Measurements from ENCODE around the gene ECM2. TPM values are rescaled to one million over a fixed set of nuclear protein-coding genes. Genes with fewer than 3 reads are reported as not detected.

ECM2 gene
- total and polyA plus RNA-seq, 2 donors (not counting 1 experiment from before 2014, with no cell fraction given), result 6.8 to 17.2 TPM

- H3K79me2 ChIP-seq (ENCODE audit: control insufficient read depth, insufficient read depth, low read length), result no peaks in the 10 kb centered on the region
- no peak overlapping the region for H3K27ac ChIP-seq (ENCODE audit: insufficient read depth, low read length)
- H3K9me3 ChIP-seq (ENCODE audit: control insufficient read depth, insufficient read depth, low read depth, low read length), result no peaks in the 10 kb centered on the region
- H3K9ac ChIP-seq (ENCODE audit: insufficient read depth, low read length), result no peak overlapping the region
- H4K20me1 ChIP-seq (ENCODE audit: control insufficient read depth, extremely low read depth, insufficient read depth, low read length), result no peaks in the 10 kb centered on the region
- no peaks in the 10 kb centered on the region for H3K4me1 ChIP-seq (ENCODE audit: control insufficient read depth, extremely low read depth, insufficient read depth, low read length)
- no peaks in the 10 kb centered on the region for H3K27me3 ChIP-seq (ENCODE audit: control insufficient read depth, insufficient read depth, low read length)
- no peak for TF ChIP-seq CTCF (conservative IDR thresholded peaks at IDR 0.05 in 1 of 2, IDR thresholded peaks at IDR 0.05 in 1 of 2; ENCODE audit: low read depth in 1 of 2, low read length in 2 of 2)
- no peak for TF ChIP-seq EZH2 (IDR thresholded peaks at IDR 0.05; ENCODE audit: low read length, missing control alignments)
- no peak for DNase-seq (ENCODE audit: low read depth in 2 of 2)
- H3K36me3 ChIP-seq (ENCODE audit: control insufficient read depth, insufficient read depth, low read length), result no peaks in the 10 kb centered on the region
- H3K4me2 ChIP-seq (ENCODE audit: extremely low read depth, insufficient read depth, low read length), result no peak overlapping the region
- H3K4me3 ChIP-seq (replicated peaks in 1 of 4; ENCODE audit: control extremely low read depth in 1 of 4, insufficient read depth in 1 of 4, low read depth in 3 of 4, low read length in 4 of 4), result no peak overlapping the region
- no peak overlapping the region for H2AFZ ChIP-seq (ENCODE audit: low read length)
These were observed 89.3 kb downstream of the ECM2 start for GRCh38 chr9:92446536-92446935.

Other genes starting within 250 kb of the ECM2 start
- gene IARS1, start 242.3 kb downstream of the ECM2 start, total RNA-seq, result 538 and 595 TPM in 2 replicates
- 88.4 and 100 TPM in 2 replicates for gene IARS1, start 242.3 kb downstream of the ECM2 start, polyA plus RNA-seq
- gene NOL8, start 210.6 kb downstream of the ECM2 start, total RNA-seq, result 27.2 and 28.6 TPM in 2 replicates
- 20.0 and 20.5 TPM in 2 replicates for gene NOL8, start 210.6 kb downstream of the ECM2 start, polyA plus RNA-seq
- 1.0 and 1.7 TPM in 2 replicates for gene CENPP, start 210.0 kb downstream of the ECM2 start, total RNA-seq
- gene CENPP, start 210.0 kb downstream of the ECM2 start, polyA plus RNA-seq, result 2.4 and 6.9 TPM in 2 replicates
- 1.3 and 6.2 TPM in 2 replicates for gene OGN, start 131.4 kb downstream of the ECM2 start, total RNA-seq
- gene OGN, start 131.4 kb downstream of the ECM2 start, polyA plus RNA-seq, result 1.2 and 4.4 TPM in 2 replicates
- under 0.01 and 0.17 TPM in 2 replicates for gene OMD, start 111.5 kb downstream of the ECM2 start, total RNA-seq
- 0.07 TPM in 2 replicates for gene OMD, start 111.5 kb downstream of the ECM2 start, polyA plus RNA-seq
- 10.4 and 10.5 TPM in 2 replicates for gene ASPN, start 53.5 kb downstream of the ECM2 start, total RNA-seq
- gene ASPN, start 53.5 kb downstream of the ECM2 start, polyA plus RNA-seq, result 4.1 and 5.5 TPM in 2 replicates
- 7.7 and 11.1 TPM in 2 replicates for gene IPPK, start 134.1 kb upstream of the ECM2 start, total RNA-seq
- gene IPPK, start 134.1 kb upstream of the ECM2 start, polyA plus RNA-seq, result 16.4 and 18.5 TPM in 2 replicates
- gene BICD2, start 228.8 kb upstream of the ECM2 start, total RNA-seq, result 32.9 and 35.8 TPM in 2 replicates
- gene BICD2, start 228.8 kb upstream of the ECM2 start, polyA plus RNA-seq, result 9.1 and 10.6 TPM in 2 replicates